Measurements from ENCODE around the gene POM121L12. TPM values are rescaled to one million over a fixed set of nuclear protein-coding genes. Genes with fewer than 3 reads are reported as not detected.

Gene POM121L12
- total and polyA plus RNA-seq, 2 of the 13 experiments (the other 11 are each of a cell fraction or from before 2014, with no cell fraction given): not detected

DNA sequence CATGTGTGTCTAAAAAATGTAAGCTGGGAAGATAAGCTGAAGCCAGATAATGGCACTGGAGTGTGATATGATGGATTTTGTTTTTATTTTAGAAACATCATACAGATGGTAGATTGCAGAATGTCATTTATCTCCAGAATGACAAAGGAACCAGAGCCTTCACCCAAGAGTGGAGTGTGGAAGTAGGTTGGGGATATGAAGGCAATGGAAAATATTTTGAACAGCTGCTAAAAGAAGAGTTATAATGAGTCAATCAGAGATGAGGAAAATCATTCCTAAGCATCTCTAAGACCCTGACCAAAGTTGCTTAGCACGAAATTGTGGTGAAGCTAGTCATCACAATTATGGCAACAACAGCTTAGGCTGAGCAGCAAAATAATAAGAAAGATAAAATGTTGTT, 39.8 kb upstream of the POM121L12 start (continued):
- TF ChIP-seq ZNF276 (CRISPR knock-in tag; IDR thresholded peaks at IDR 0.05; ENCODE audit: low read depth) (no peak), ZNF253 (CRISPR knock-in tag; IDR thresholded peaks at IDR 0.05; ENCODE audit: borderline replicate concordance) (no peak), ZNF367 (CRISPR knock-in tag; IDR thresholded peaks at IDR 0.05; ENCODE audit: borderline replicate concordance) (no peak), RFX1 (IDR thresholded peaks at IDR 0.05) (no peak)

GRCh38 chr7:53001221-53001620, 34.2 kb upstream of the POM121L12 start:
- H3K9me3 ChIP-seq (ENCODE audit: low read length): peaks cover 56% of the 10 kb centered on the region
- CTCF ChIA-PET (ENCODE audit: low intra/inter-chr PET ratio, low total read pairs): no interaction called here
- no TSS peak for BruUV-seq (replicated peaks)
- no peak for FAIRE-seq
- H3K27me3 ChIP-seq (ENCODE audit: control insufficient read depth in 1 of 2, insufficient read depth in 2 of 2, low read length in 2 of 2): no peaks in the 10 kb centered on the region
- intact Hi-C loops (cut with micrococcal nuclease; ENCODE audit: unreplicated experiment): no loop called here
- no peak overlapping the region for H3K4me3 ChIP-seq (replicated peaks in 1 of 3; ENCODE audit: insufficient read depth in 1 of 3, low read depth in 2 of 3, low read length in 3 of 3)
- no peak overlapping the region for H3K9ac ChIP-seq (ENCODE audit: insufficient read depth, low read depth, low read length)
- in situ Hi-C loops (cut with HindIII; ENCODE audit: extremely low pct_ligation_motif_present, low pct_unique_long_range_greater_than_20kb): no loop called here
- POLR2A ChIA-PET: no interaction called here
- ATAC-seq: no peak
- H3K79me2 ChIP-seq (ENCODE audit: insufficient read depth, low read length): no peaks in the 10 kb centered on the region
- no peak overlapping the region for H3K27ac ChIP-seq (ENCODE audit: extremely low read length, insufficient read depth, low read length)
- no peaks in the 10 kb centered on the region for H3K4me1 ChIP-seq (ENCODE audit: insufficient read depth, low read length)
- no peaks in the 10 kb centered on the region for H3K36me3 ChIP-seq (replicated peaks in 1 of 2; ENCODE audit: control insufficient read depth in 1 of 2, insufficient read depth in 2 of 2, low read length in 2 of 2)
- WGBS (ENCODE audit: low lambda C conversion rate): under 1% methylated on average over 3 of the region's 3 CpGs
- no peak overlapping the region for H2AFZ ChIP-seq (ENCODE audit: low read length)
- no peak overlapping the region for H3K4me2 ChIP-seq (ENCODE audit: low read depth, low read length)
- H4K20me1 ChIP-seq (ENCODE audit: insufficient read depth, low read length): no peaks in the 10 kb centered on the region
- DNase-seq (ENCODE audit: low spot score): no peak
- TF ChIP-seq ZBTB21 (CRISPR knock-in tag; IDR thresholded peaks at IDR 0.05): no peak
- TF ChIP-seq, protein P1, sequence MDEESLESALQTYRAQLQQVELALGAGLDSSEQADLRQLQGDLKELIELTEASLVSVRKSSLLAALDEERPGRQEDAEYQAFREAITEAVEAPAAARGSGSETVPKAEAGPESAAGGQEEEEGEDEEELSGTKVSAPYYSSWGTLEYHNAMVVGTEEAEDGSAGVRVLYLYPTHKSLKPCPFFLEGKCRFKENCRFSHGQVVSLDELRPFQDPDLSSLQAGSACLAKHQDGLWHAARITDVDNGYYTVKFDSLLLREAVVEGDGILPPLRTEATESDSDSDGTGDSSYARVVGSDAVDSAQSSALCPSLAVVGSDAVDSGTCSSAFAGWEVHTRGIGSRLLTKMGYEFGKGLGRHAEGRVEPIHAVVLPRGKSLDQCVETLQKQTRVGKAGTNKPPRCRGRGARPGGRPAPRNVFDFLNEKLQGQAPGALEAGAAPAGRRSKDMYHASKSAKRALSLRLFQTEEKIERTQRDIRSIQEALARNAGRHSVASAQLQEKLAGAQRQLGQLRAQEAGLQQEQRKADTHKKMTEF (CRISPR knock-in tag; IDR thresholded peaks at IDR 0.05): no peak
- no peak for TF ChIP-seq ZKSCAN8 (CRISPR knock-in tag; IDR thresholded peaks at IDR 0.05; ENCODE audit: borderline replicate concordance)
- no peak for TF ChIP-seq PCBP2 (optimal IDR thresholded peaks at IDR 0.05; ENCODE audit: low read depth, low read length, poor library complexity, severe bottlenecking)
- no peak for TF ChIP-seq ZNF740 (CRISPR knock-in tag; IDR thresholded peaks at IDR 0.05)
- no peak for TF ChIP-seq ZNF800 (CRISPR knock-in tag; IDR thresholded peaks at IDR 0.05)
- no peak for TF ChIP-seq PHF21A (CRISPR knock-in tag; IDR thresholded peaks at IDR 0.05)
- no peak for TF ChIP-seq NR2C2 (CRISPR knock-in tag; IDR thresholded peaks at IDR 0.05; ENCODE audit: borderline replicate concordance)
- no peak for TF ChIP-seq KLF16 (CRISPR knock-in tag; IDR thresholded peaks at IDR 0.05)
- TF ChIP-seq ZNF598 (CRISPR knock-in tag; IDR thresholded peaks at IDR 0.05; ENCODE audit: borderline replicate concordance): no peak
- TF ChIP-seq PAXIP1 (CRISPR knock-in tag; conservative IDR thresholded peaks at IDR 0.05): no peak

Measured in HepG2 (cell line).